HG03432 (cell line): Measurements from ENCODE around the gene PHKB.
"Not testable (repeated sequence)": the region's sequence is repeated elsewhere in the genome, so short reads cannot be mapped to it uniquely, and the experiment has no call there.

Experiments
- ATAC-seq: cut with Tn5 transposase; IDR thresholded peaks from one replicate; pipeline ENCODE4 v1.9.1; 2021; ENCODE audit warnings: mild to moderate bottlenecking, moderate library complexity; ENCODE audit not compliant: unreplicated experiment

The PHKB gene

GRCh38 chr16:47469227-47469626 is 8.1 kb downstream of the PHKB start:
- ATAC-seq: no peak

GRCh38 chr16:47470211-47470610 is 9.1 kb downstream of the PHKB start:
- ATAC-seq: no peak

- ATAC-seq: no peak
Observed at GRCh38 chr16:47470810-47471209, 9.7 kb downstream of the PHKB start.

- ATAC-seq: not testable (repeated sequence)
Observed at GRCh38 chr16:47473004-47473403, 11.9 kb downstream of the PHKB start.

GRCh38 chr16:47473792-47474191 is 12.7 kb downstream of the PHKB start:
- ATAC-seq: no peak

- ATAC-seq: no peak
Observed at GRCh38 chr16:47475786-47476185, 14.7 kb downstream of the PHKB start.

GRCh38 chr16:47476654-47477345 is 15.7 kb downstream of the PHKB start:
- ATAC-seq: no peak

- ATAC-seq: no peak
Observed at GRCh38 chr16:47477679-47478078, 16.5 kb downstream of the PHKB start.

- ATAC-seq: no peak
Observed at GRCh38 chr16:47480410-47480809, 19.3 kb downstream of the PHKB start.

GRCh38 chr16:47481698-47482374 is 20.7 kb downstream of the PHKB start:
- no peak for ATAC-seq

- ATAC-seq: no peak
Observed at GRCh38 chr16:47483616-47484015, 22.5 kb downstream of the PHKB start.

- ATAC-seq: peak; percentile 69
Observed at GRCh38 chr16:47486856-47487255, 25.7 kb downstream of the PHKB start.

- no peak for ATAC-seq
Observed at GRCh38 chr16:47488051-47488450, 26.9 kb downstream of the PHKB start.

GRCh38 chr16:47490471-47490870 is 29.3 kb downstream of the PHKB start:
- ATAC-seq: no peak

GRCh38 chr16:47492036-47492427 is 30.9 kb downstream of the PHKB start:
- ATAC-seq: no peak

- peak; percentile 82 for ATAC-seq
Observed at GRCh38 chr16:47492428-47493377, 31.6 kb downstream of the PHKB start.

- peak; percentile 60 for ATAC-seq
Observed at GRCh38 chr16:47493381-47494337, 32.5 kb downstream of the PHKB start.

GRCh38 chr16:47499080-47499699 is 38.1 kb downstream of the PHKB start:
- no peak for ATAC-seq

- ATAC-seq: no peak
Observed at GRCh38 chr16:47499700-47500264, 38.7 kb downstream of the PHKB start.

GRCh38 chr16:47503936-47504335 is 42.8 kb downstream of the PHKB start:
- ATAC-seq: no peak
